Measurements from ENCODE around the gene CYP2W1. TPM values are rescaled to one million over a fixed set of nuclear protein-coding genes. Genes with fewer than 3 reads are reported as not detected.

The CYP2W1 gene
- total RNA-seq, 4 donors from 2014 or later: 11.7 to 31.6 (median 19.3) TPM

GRCh38 chr7:976901-977325 is 6.1 kb upstream of the CYP2W1 start:
- DNase-seq (ENCODE audit: low spot score in 2 of 2): no peak
- WGBS, 2 donors: 81 to 83% methylated on average over 19 of the region's 19 CpGs
- intact Hi-C loops (cut with DNase I; ENCODE audit: low total_unique reads): no loop called here
- H3K4me3 ChIP-seq (ENCODE audit: low read depth, poor library complexity, severe bottlenecking): no peak overlapping the region
- TF ChIP-seq, protein P1, sequence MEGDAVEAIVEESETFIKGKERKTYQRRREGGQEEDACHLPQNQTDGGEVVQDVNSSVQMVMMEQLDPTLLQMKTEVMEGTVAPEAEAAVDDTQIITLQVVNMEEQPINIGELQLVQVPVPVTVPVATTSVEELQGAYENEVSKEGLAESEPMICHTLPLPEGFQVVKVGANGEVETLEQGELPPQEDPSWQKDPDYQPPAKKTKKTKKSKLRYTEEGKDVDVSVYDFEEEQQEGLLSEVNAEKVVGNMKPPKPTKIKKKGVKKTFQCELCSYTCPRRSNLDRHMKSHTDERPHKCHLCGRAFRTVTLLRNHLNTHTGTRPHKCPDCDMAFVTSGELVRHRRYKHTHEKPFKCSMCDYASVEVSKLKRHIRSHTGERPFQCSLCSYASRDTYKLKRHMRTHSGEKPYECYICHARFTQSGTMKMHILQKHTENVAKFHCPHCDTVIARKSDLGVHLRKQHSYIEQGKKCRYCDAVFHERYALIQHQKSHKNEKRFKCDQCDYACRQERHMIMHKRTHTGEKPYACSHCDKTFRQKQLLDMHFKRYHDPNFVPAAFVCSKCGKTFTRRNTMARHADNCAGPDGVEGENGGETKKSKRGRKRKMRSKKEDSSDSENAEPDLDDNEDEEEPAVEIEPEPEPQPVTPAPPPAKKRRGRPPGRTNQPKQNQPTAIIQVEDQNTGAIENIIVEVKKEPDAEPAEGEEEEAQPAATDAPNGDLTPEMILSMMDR (IDR thresholded peaks at IDR 0.05): no peak
- TF ChIP-seq POLR2A (IDR thresholded peaks at IDR 0.05): no peak

GRCh38 chr7:977326-978048 is 5.5 kb upstream of the CYP2W1 start:
- intact Hi-C loops (cut with DNase I; ENCODE audit: low total_unique reads): no loop called here
- TF ChIP-seq, protein P1 (IDR thresholded peaks at IDR 0.05): no peak
- TF ChIP-seq POLR2A (IDR thresholded peaks at IDR 0.05): no peak
- H3K4me3 ChIP-seq (ENCODE audit: low read depth, poor library complexity, severe bottlenecking): no peak overlapping the region
- 74 to 78% methylated on average over 19 of the region's 19 CpGs for WGBS, 2 donors
- no peak for DNase-seq (ENCODE audit: low spot score in 2 of 2)

DNA sequence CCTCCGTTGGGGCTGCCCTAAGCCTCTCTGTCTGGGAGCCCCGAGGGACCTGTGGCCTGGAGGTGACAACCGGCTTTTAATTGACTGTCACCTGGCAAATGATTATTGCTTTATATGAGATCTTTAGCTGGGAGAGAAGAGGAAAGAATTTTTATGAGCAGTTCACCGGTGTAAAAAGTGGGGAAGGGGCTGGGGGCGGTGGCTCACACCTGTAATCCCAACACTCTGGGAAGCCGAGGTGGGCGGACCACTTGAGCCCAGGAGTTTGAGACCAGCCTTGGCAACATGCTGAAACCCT is 5.0 kb upstream of the CYP2W1 start:
- TF ChIP-seq POLR2A (IDR thresholded peaks at IDR 0.05): no peak
- TF ChIP-seq, protein P1 (IDR thresholded peaks at IDR 0.05): no peak
- DNase-seq (ENCODE audit: low spot score in 2 of 2): no peak
- no peak overlapping the region for H3K4me3 ChIP-seq (ENCODE audit: low read depth, poor library complexity, severe bottlenecking)
- WGBS, 2 donors: 68 to 69% methylated on average over 7 of the region's 7 CpGs
- intact Hi-C loops (cut with DNase I; ENCODE audit: low total_unique reads): no loop called here

GRCh38 chr7:978416-979091 is 4.4 kb upstream of the CYP2W1 start:
- WGBS, 2 donors: 84% methylated on average over 24 of the region's 24 CpGs
- DNase-seq (ENCODE audit: low spot score in 2 of 2): no peak
- intact Hi-C loops (cut with DNase I; ENCODE audit: low total_unique reads): no loop called here
- TF ChIP-seq, protein P1 (IDR thresholded peaks at IDR 0.05): no peak
- no peak for TF ChIP-seq POLR2A (IDR thresholded peaks at IDR 0.05)
- no peak overlapping the region for H3K4me3 ChIP-seq (ENCODE audit: low read depth, poor library complexity, severe bottlenecking)

DNA sequence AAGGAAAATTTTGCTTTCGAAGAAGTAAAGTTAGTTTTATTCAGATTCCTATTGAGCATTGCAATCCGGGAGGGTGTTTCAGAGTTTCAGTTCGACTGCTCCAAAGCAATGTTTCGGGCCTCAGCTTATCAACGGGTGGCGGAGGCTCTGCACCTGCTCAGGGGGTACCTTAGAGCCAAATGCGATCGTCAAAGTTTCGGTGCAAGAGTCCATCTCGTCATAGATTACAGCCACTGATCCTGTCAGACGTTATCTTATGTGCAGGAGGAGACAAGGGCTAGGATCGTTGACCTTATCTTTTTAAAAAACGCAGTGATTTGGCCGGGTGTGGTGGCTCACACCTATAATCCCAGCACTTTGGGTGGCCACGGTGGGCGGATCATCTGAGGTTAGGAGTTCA is 3.8 kb upstream of the CYP2W1 start:
- no peak for TF ChIP-seq POLR2A (IDR thresholded peaks at IDR 0.05)
- TF ChIP-seq, protein P1 (IDR thresholded peaks at IDR 0.05): no peak
- H3K4me3 ChIP-seq (ENCODE audit: low read depth, poor library complexity, severe bottlenecking): no peak overlapping the region
- 87 to 91% methylated on average over 16 of the region's 16 CpGs for WGBS, 2 donors
- no peak for DNase-seq (ENCODE audit: low spot score in 2 of 2)
- intact Hi-C loops (cut with DNase I; ENCODE audit: low total_unique reads): no loop called here
